ENCODE measurements around the gene B4GALNT4. TPM values are rescaled to one million over a fixed set of nuclear protein-coding genes. Genes with fewer than 3 reads are reported as not detected.
A peak's percentile ranks its signal among the peaks of the same experiment; 100 is the strongest.

Gene B4GALNT4
- total RNA-seq, 4 donors from 2014 or later = 3.2 to 10.6 (median 4.8) TPM

DNA sequence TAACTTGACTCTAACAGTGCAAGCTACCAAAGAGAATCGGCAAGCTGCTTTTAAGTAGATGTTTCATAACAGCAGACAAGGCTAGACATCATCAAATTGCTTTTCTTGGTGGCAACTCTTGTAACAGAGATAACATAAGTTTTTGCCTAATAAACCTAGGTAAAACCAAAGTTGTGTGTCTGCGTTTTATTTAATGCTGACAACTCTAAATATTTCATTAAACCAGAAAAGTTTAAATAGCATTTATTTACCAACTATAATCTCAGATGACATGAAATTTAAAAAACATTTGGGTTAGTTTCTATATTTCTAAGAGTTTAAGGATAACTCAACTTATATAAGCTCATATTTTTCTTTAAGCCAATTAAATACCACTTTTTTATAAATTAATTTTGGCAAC lies 29.3 kb upstream of the B4GALNT4 start:
- H3K27me3 ChIP-seq = no peaks in the 10 kb centered on the region
- no peak overlapping the region for H3K27ac ChIP-seq
- no peak overlapping the region for H3K4me3 ChIP-seq
- peaks cover 0 to 21% (median 12%) of the 10 kb centered on the region in 3 donors for H3K4me1 ChIP-seq
- TF ChIP-seq POLR2A (IDR thresholded peaks at IDR 0.05) (no peak), POLR2AphosphoS5 (IDR thresholded peaks at IDR 0.05) (no peak), EP300 (IDR thresholded peaks at IDR 0.05) (no peak)
- TF ChIP-seq, protein P1, sequence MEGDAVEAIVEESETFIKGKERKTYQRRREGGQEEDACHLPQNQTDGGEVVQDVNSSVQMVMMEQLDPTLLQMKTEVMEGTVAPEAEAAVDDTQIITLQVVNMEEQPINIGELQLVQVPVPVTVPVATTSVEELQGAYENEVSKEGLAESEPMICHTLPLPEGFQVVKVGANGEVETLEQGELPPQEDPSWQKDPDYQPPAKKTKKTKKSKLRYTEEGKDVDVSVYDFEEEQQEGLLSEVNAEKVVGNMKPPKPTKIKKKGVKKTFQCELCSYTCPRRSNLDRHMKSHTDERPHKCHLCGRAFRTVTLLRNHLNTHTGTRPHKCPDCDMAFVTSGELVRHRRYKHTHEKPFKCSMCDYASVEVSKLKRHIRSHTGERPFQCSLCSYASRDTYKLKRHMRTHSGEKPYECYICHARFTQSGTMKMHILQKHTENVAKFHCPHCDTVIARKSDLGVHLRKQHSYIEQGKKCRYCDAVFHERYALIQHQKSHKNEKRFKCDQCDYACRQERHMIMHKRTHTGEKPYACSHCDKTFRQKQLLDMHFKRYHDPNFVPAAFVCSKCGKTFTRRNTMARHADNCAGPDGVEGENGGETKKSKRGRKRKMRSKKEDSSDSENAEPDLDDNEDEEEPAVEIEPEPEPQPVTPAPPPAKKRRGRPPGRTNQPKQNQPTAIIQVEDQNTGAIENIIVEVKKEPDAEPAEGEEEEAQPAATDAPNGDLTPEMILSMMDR (IDR thresholded peaks at IDR 0.05) = no peak
- no peaks in the 10 kb centered on the region for H3K36me3 ChIP-seq
- WGBS, 2 donors (ENCODE audit: low coverage in 1 of 2) = 88 to 96% methylated on average over 2 of the region's 2 CpGs
- ATAC-seq = no peak
- H3K9me3 ChIP-seq = no peaks in the 10 kb centered on the region

DNA sequence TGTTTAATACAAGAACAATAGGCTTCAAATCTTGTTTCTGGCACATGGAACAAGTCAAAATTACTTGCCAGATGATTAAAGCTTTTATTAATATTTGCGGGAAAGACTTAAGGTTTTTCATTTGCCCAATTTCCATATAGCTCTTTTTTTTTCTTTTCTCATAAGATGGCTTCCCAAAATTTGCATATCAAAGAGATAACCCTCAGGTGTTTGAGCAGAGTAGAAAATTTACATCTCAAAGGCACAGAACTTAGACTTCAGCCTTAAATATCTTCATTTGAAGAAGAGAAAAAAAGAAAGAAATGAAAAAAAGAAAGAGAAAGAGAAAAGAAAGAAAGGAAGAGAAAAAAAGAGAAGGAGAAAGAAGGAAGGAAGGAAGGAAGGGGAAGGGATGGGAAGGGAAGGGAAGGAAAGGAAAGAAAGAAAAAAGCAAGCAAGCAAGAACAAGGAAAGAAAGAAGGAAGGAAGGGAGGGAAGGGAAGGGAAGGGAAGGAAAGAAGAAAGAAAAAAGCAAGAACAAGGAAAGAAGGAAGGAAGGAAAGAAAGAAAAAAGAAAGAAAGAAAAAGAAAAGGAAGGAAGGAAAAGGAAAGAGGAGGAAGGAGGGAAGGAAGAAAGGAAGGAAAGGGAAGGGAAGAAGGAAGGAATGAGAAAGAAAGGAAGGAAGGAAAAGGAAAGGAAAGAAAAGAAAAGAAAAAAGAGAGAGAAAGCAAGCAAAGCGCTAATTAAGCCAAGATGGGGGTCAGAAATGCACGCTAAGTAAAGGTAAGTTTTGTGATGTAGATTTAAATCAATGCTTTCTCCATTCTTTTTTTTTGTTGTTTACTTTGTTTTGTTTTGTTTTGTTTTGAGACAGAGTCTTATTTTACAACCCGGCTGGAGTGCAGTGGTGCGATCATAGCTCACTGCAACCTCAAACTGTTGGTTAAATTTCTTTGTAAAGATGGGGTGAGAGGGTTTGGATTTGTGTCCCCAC lies 28.5 kb upstream of the B4GALNT4 start:
- no peak for ATAC-seq
- Histone ChIP-seq H3K9me3 (no peaks in the 10 kb centered on the region), H3K27ac (no peak overlapping the region), H3K27me3 (no peaks in the 10 kb centered on the region), H3K4me3 (no peak overlapping the region), H3K4me1 (peaks cover 0 to 13% (median 8%) of the 10 kb centered on the region in 3 donors), H3K36me3 (no peaks in the 10 kb centered on the region)
- whole genome bisulfite sequencing, 2 donors (ENCODE audit: low coverage in 1 of 2) = 66 to 86% methylated on average over 3 to 5 of the region's 5 CpGs
- TF ChIP-seq POLR2A (IDR thresholded peaks at IDR 0.05) = no peak
- no peak for TF ChIP-seq EP300 (IDR thresholded peaks at IDR 0.05)
- TF ChIP-seq, protein P1 (IDR thresholded peaks at IDR 0.05) = no peak
- TF ChIP-seq POLR2AphosphoS5 (IDR thresholded peaks at IDR 0.05) = no peak

DNA sequence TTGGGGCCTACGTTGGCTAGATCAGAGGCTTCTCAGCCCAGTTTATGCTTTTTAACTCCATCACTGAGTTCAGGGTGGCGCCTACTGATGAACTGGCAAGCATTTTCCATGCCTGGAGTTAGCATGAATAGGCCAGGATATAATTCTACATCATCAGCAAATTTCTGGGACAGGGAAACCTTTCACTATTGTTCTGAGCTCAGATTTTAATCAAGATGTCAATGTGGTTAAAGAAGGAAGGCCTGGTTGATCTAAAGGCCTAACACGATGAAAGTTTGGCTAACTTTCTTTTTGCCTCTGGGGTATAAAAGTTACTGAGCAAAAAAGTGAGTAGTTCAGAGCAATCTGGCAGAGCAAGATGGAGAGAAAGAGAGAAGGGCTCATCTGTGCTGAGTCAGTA lies 27.0 kb upstream of the B4GALNT4 start:
- TF ChIP-seq, protein P1 (IDR thresholded peaks at IDR 0.05) = no peak
- TF ChIP-seq EP300 (IDR thresholded peaks at IDR 0.05) (no peak), POLR2A (IDR thresholded peaks at IDR 0.05) (no peak), POLR2AphosphoS5 (IDR thresholded peaks at IDR 0.05) (no peak)
- Histone ChIP-seq H3K27ac (peak overlapping the region in 2 of 4 donors; percentile 17 to 53), H3K4me1 (no peaks in the 10 kb centered on the region), H3K27me3 (no peaks in the 10 kb centered on the region), H3K4me3 (no peak overlapping the region), H3K36me3 (no peaks in the 10 kb centered on the region), H3K9me3 (no peaks in the 10 kb centered on the region)
- WGBS, 2 donors (ENCODE audit: low coverage in 1 of 2) = 66 to 76% methylated on average over 3 of the region's 3 CpGs
- no peak for ATAC-seq

DNA sequence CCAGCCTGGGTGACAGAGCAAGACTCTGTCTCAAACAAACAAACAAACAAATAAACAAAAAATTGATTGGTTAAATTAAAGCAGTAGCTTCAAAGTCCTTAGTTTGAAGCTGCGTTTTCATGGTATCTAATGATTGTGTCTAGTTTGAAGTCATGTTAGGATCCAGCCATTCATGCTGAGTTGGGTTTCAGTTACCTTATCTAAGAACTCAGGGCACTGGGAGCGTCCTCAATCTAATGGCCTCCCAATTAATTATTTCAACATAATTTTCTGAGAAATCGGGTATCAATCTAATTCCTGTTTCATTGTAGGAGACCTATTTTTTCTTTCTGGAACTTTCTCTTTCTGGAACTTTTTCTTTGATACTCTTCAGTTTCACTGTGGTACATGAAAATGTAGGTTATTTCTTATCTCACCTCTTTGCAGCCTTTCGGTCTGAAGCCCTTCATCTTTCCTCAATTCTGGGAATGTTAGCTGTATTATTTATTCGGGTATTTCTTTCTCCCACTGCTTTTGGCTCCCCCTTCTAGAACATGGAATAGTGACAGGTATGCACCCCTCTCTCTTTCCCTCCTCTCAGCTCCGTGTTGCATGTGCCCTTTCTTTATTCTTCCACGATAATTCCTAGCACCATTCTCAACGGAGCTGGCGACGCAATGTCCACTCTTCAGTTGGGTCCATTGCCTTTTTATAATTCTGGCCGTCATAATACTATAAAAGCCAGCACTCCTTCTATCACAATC lies 24.3 kb upstream of the B4GALNT4 start:
- H3K9me3 ChIP-seq = no peaks in the 10 kb centered on the region
- H3K4me3 ChIP-seq = no peak overlapping the region
- H3K27ac ChIP-seq = no peak overlapping the region
- no peak for ATAC-seq
- no peaks in the 10 kb centered on the region for H3K27me3 ChIP-seq
- no peaks in the 10 kb centered on the region for H3K36me3 ChIP-seq
- 90% methylated on average over 11 of the region's 11 CpGs for WGBS, 2 donors (ENCODE audit: low coverage in 1 of 2)
- no peak for TF ChIP-seq EP300 (IDR thresholded peaks at IDR 0.05)
- TF ChIP-seq, protein P1 (IDR thresholded peaks at IDR 0.05) = no peak
- no peak for TF ChIP-seq POLR2AphosphoS5 (IDR thresholded peaks at IDR 0.05)
- TF ChIP-seq POLR2A (IDR thresholded peaks at IDR 0.05) = no peak
- H3K4me1 ChIP-seq = no peaks in the 10 kb centered on the region
